Body of pancreas (tissue), 4 donors: ENCODE measurements around the gene CLIC3. TPM values are rescaled to one million over a fixed set of nuclear protein-coding genes. Genes with fewer than 3 reads are reported as not detected.

Source experiments
- ATAC-seq: fragments of 150-250 bp; one replicate; pipeline ENCODE4 v1.9.1; 2016
- DNase-seq, 4 donors: peaks; one replicate each; pipeline ENCODE4 v3.0.0-alpha.2; 2019
- H3K27ac ChIP-seq, 4 donors: fragments of 200-600 bp; sonication (generic); 1 replicate in 3 of 4; 2 replicates in 1 of 4; pipeline versions ENCODE4 v1.5.1 to v1.6.1; 2016 to 2019; ENCODE audit warnings: mild to moderate bottlenecking in 1 of 4, mixed read lengths in 1 of 4, moderate library complexity in 1 of 4
- H3K27me3 ChIP-seq, 2 donors: fragments of 200-600 bp; sonication (generic); one replicate each; pipeline ENCODE4 v1.6.0; 2016; ENCODE audit warnings: mild to moderate bottlenecking in 1 of 2
- H3K36me3 ChIP-seq, 2 donors: fragments of 200-600 bp; sonication (generic); replicated peaks in 1 of 2; 2 replicates each; pipeline ENCODE4 v1.5.1; 2016; ENCODE audit warnings: low read depth in 2 of 2; ENCODE audit not compliant: insufficient read depth in 1 of 2
- H3K4me1 ChIP-seq: fragments of 200-600 bp; sonication (generic); one replicate; pipeline ENCODE4 v1.6.0; 2016
- H3K4me3 ChIP-seq, 2 donors: fragments of 200-600 bp; sonication (generic); 1 replicate in 1 of 2; 2 replicates in 1 of 2; pipeline ENCODE4 v1.5.1; 2016 to 2019
- H3K9me3 ChIP-seq, 3 donors: fragments of 200-600 bp; sonication (generic); 1 replicate in 2 of 3; 2 replicates in 1 of 3; pipeline ENCODE4 v1.5.1; 2016
- CTCF ChIP-seq, 7 experiments: fragments of 450-650 bp in 4 of 7; fragments of 200-600 bp in 3 of 7; sonication (generic) in 3 of 7; IDR thresholded peaks; one replicate each; pipeline ENCODE4 v1.5.1; 2016 to 2019; ENCODE audit warnings: antibody characterized with exemption in 7 of 7
- POLR2A ChIP-seq, 3 donors: fragments of 450-650 bp; IDR thresholded peaks; one replicate each; pipeline ENCODE4 v1.6.1; 2016; ENCODE audit warnings: antibody characterized with exemption in 3 of 3, mild to moderate bottlenecking in 2 of 3
- WGBS, 2 donors: methylation state at CpG; one replicate each; pipeline ENCODE4 v1.1.5; 2017; 5-methylcytosine and 5-hydroxymethylcytosine counted together
- intact Hi-C: fragments of 100-400 bp; cut with DNase I; formaldehyde crosslinking; loops from one replicate; pipeline ENCODE4 v1.15.1; 2023
- total RNA-seq, 2 donors: library from RNA; depleted of rRNA; stranded (reverse); fragments of >200 nt; gene quantifications; one replicate each; pipeline ENCODE4 v1.1.0, GENCODE V29; 2016

Gene CLIC3
- total RNA-seq, 2 donors from 2014 or later, result 2.0 TPM; not detected in 1

- ATAC-seq, result no peak
- WGBS, 2 donors, result 69 to 77% methylated on average over 3 to 9 of the region's 9 CpGs
- intact Hi-C loops, result no loop called here
- Histone ChIP-seq H3K36me3 (no peaks in the 10 kb centered on the region), H3K27ac (no peak overlapping the region), H3K27me3 (peaks cover 0 to 5% of the 10 kb centered on the region in 2 donors), H3K4me3 (no peak overlapping the region), H3K9me3 (no peaks in the 10 kb centered on the region), H3K4me1 (peaks cover 6% of the 10 kb centered on the region)
- TF ChIP-seq POLR2A (IDR thresholded peaks at IDR 0.05) (no peak), CTCF (IDR thresholded peaks at IDR 0.05) (no peak)
- no peak for DNase-seq
Measured at GRCh38 chr9:136983167-136983566, 13.2 kb downstream of the CLIC3 start.

GRCh38 chr9:136982232-136983051 lies 13.9 kb downstream of the CLIC3 start, which contains the start of gene LCNL1:
Gene LCNL1, plus strand, starts transcription at chr9:136982993. Its CDS starts 594 bp downstream, at chr9:136983587.
- DNase-seq (no peak), ATAC-seq (no peak)
- peaks cover 12% of the 10 kb centered on the region for H3K4me1 ChIP-seq
- peak within 1 kb of the TSS in 1 of 4 donors; percentile 17 for H3K27ac ChIP-seq
- intact Hi-C loops, result no loop called here
- WGBS, 2 donors, result 83 to 88% methylated on average over 6 to 17 of the region's 18 CpGs
- H3K9me3 ChIP-seq, result no peaks in the 10 kb centered on the region
- H3K36me3 ChIP-seq, result no peaks in the 10 kb centered on the region
- no peak for TF ChIP-seq CTCF (IDR thresholded peaks at IDR 0.05)
- TF ChIP-seq POLR2A (IDR thresholded peaks at IDR 0.05), result no peak
- no peak within 1 kb of the TSS for H3K4me3 ChIP-seq
- peaks cover 0 to 5% of the 10 kb centered on the region in 2 donors for H3K27me3 ChIP-seq

- peaks cover 0 to 5% of the 10 kb centered on the region in 2 donors for H3K27me3 ChIP-seq
- no peak overlapping the region for H3K4me3 ChIP-seq
- peak; percentile 19 for ATAC-seq
- TF ChIP-seq CTCF (IDR thresholded peaks at IDR 0.05) (no peak), POLR2A (IDR thresholded peaks at IDR 0.05) (no peak)
- H3K27ac ChIP-seq, result peak overlapping the region in 2 of 4 donors; percentile 36 to 44
- H3K4me1 ChIP-seq, result peaks cover 12% of the 10 kb centered on the region
- no peak for DNase-seq
- 53 to 68% methylated on average over 5 to 15 of the region's 17 CpGs for WGBS, 2 donors
- H3K9me3 ChIP-seq, result no peaks in the 10 kb centered on the region
- no peaks in the 10 kb centered on the region for H3K36me3 ChIP-seq
- intact Hi-C loops, result no loop called here
Measured at GRCh38 chr9:136981588-136982231, 14.7 kb downstream of the CLIC3 start.

GRCh38 chr9:136980669-136981478 lies 15.5 kb downstream of the CLIC3 start:
- WGBS, 2 donors, result 83 to 96% methylated on average over 15 to 16 of the region's 16 CpGs
- intact Hi-C loops, result no loop called here
- peak overlapping the region in 2 of 4 donors; percentile 36 to 44 for H3K27ac ChIP-seq

More at GRCh38 chr9:136980669-136981478, 15.5 kb downstream of the CLIC3 start:
- DNase-seq (no peak), ATAC-seq (no peak)
- Histone ChIP-seq H3K4me3 (no peak overlapping the region), H3K4me1 (peaks cover 12% of the 10 kb centered on the region), H3K36me3 (no peaks in the 10 kb centered on the region), H3K9me3 (no peaks in the 10 kb centered on the region), H3K27me3 (peaks cover 0 to 5% of the 10 kb centered on the region in 2 donors)
- TF ChIP-seq CTCF (IDR thresholded peaks at IDR 0.05) (no peak), POLR2A (IDR thresholded peaks at IDR 0.05) (no peak)
